Stimulated activated CD4-positive, alpha-beta T cell treated with anti-CD3 and anti-CD28 coated beads, TNF-alpha, amount 100 ng/mL, for 24 hours (primary cell): ENCODE data around the gene PANK4.

Experiments
- DNase-seq, 3 experiments: peaks; one replicate each; pipeline ENCODE4 v3.0.0-alpha.2; 2020; ENCODE audit warnings: low read depth in 3 of 3

PANK4 gene

GRCh38 chr1:2512862-2513421 is 13.5 kb downstream of the PANK4 start:
- no peak for DNase-seq

- no peak for DNase-seq
Observed at GRCh38 chr1:2510366-2511155, 15.8 kb downstream of the PANK4 start.

GRCh38 chr1:2509589-2509988 is 16.8 kb downstream of the PANK4 start:
- no peak for DNase-seq

- DNase-seq, result no peak
Observed at GRCh38 chr1:2508751-2509150, 17.6 kb downstream of the PANK4 start.

GRCh38 chr1:2508180-2508579 is 18.2 kb downstream of the PANK4 start:
- no peak for DNase-seq

- no peak for DNase-seq
Observed at GRCh38 chr1:2507744-2508155, 18.6 kb downstream of the PANK4 start.

- no peak for DNase-seq
Observed at GRCh38 chr1:2506901-2507565, 19.4 kb downstream of the PANK4 start.

- DNase-seq, result no peak
Observed at GRCh38 chr1:2506007-2506860, 20.2 kb downstream of the PANK4 start.

- no peak for DNase-seq
Observed at GRCh38 chr1:2505461-2505994, 20.9 kb downstream of the PANK4 start.

- DNase-seq, result no peak
Observed at GRCh38 chr1:2504949-2505272, 21.5 kb downstream of the PANK4 start.

- DNase-seq, result no peak
Observed at GRCh38 chr1:2504225-2504948, 22.0 kb downstream of the PANK4 start.

- no peak for DNase-seq
Observed at GRCh38 chr1:2503554-2504224, 22.7 kb downstream of the PANK4 start.

GRCh38 chr1:2502661-2503553 is 23.5 kb downstream of the PANK4 start:
- DNase-seq, result no peak

GRCh38 chr1:2502210-2502609 is 24.2 kb downstream of the PANK4 start:
- no peak for DNase-seq

GRCh38 chr1:2501820-2502119 is 24.6 kb downstream of the PANK4 start:
- no peak for DNase-seq

GRCh38 chr1:2501041-2501819 is 25.2 kb downstream of the PANK4 start:
- no peak for DNase-seq

GRCh38 chr1:2499986-2500596 is 26.3 kb downstream of the PANK4 start:
- DNase-seq, result no peak

GRCh38 chr1:2499260-2499659 is 27.1 kb downstream of the PANK4 start:
- DNase-seq, result no peak

GRCh38 chr1:2498648-2499047 is 27.7 kb downstream of the PANK4 start:
- no peak for DNase-seq
